K562 (cell line): ENCODE measurements around the gene TEX52. TPM values are rescaled to one million over a fixed set of nuclear protein-coding genes. Genes with fewer than 3 reads are reported as not detected.

Experiments
- CBFA2T2 ChIP-seq: fragments of 450-650 bp; conservative IDR thresholded peaks from 2 replicates; pipeline ENCODE4 v1.6.1; 2017; ENCODE audit warnings: mild to moderate bottlenecking
- CREB1 ChIP-seq, 2 experiments: sonication (generic) in 1 of 2; formaldehyde crosslinking in 1 of 2; IDR thresholded peaks; 2 replicates each; pipeline versions ENCODE4 v1.6.1 to v1.8.0; 2012 to 2022; ENCODE audit warnings: inconsistent platforms in 1 of 2, mild to moderate bottlenecking in 1 of 2, missing genetic modification reagents in 1 of 2, moderate library complexity in 1 of 2
- CSDE1 ChIP-seq, 2 experiments: fragments of 450-650 bp; IDR thresholded peaks; 2 replicates each; pipeline ENCODE4 v1.6.1; 2016; ENCODE audit warnings: mild to moderate bottlenecking in 1 of 2
- HDAC1 ChIP-seq, 2 experiments: fragments of 450-650 bp; IDR thresholded peaks; 2 replicates each; pipeline ENCODE4 v1.6.1; 2016 to 2017; ENCODE audit warnings: inconsistent platforms in 1 of 2, mild to moderate bottlenecking in 1 of 2, moderate library complexity in 1 of 2
- JUN ChIP-seq, 2 experiments: sonication (generic) in 1 of 2; formaldehyde crosslinking in 1 of 2; IDR thresholded peaks; 2 replicates each; pipeline versions ENCODE4 v1.6.1 to v1.8.0; 2012 to 2022; ENCODE audit warnings: borderline replicate concordance in 2 of 2, mild to moderate bottlenecking in 2 of 2, improper control_type of control experiment in 1 of 2, low read depth in 1 of 2, low read length in 1 of 2, missing genetic modification reagents in 1 of 2
- KDM1A ChIP-seq, 2 experiments: fragments of 450-650 bp; IDR thresholded peaks; 2 replicates each; pipeline ENCODE4 v1.6.1; 2016; ENCODE audit warnings: mild to moderate bottlenecking in 2 of 2
- KLF1 ChIP-seq: fragments of 450-650 bp; IDR thresholded peaks from 2 replicates; pipeline ENCODE4 v1.6.1; 2016; ENCODE audit warnings: missing genetic modification characterization, missing compliant biosample characterization
- LCOR ChIP-seq: sonication (generic); formaldehyde crosslinking; IDR thresholded peaks from 2 replicates; pipeline ENCODE4 v1.8.0; 2022; ENCODE audit warnings: mild to moderate bottlenecking, missing genetic modification reagents
- MEIS2 ChIP-seq: fragments of 450-650 bp; IDR thresholded peaks from 2 replicates; pipeline ENCODE4 v1.6.1; 2014; ENCODE audit warnings: mild to moderate bottlenecking; ENCODE audit not compliant: partially characterized antibody
- NR2C1 ChIP-seq, 2 experiments: fragments of 450-650 bp; IDR thresholded peaks; 2 replicates each; pipeline ENCODE4 v1.6.1; 2017; ENCODE audit warnings: mild to moderate bottlenecking in 2 of 2, antibody characterized with exemption in 1 of 2, inconsistent platforms in 1 of 2, missing compliant biosample characterization in 1 of 2, missing genetic modification characterization in 1 of 2
- PHF8 ChIP-seq: fragments of 200-600 bp; sonication (generic); IDR thresholded peaks from 2 replicates; pipeline ENCODE4 v1.6.1; 2012; ENCODE audit warnings: mixed run types, mild to moderate bottlenecking, inconsistent platforms, low read length, moderate library complexity, borderline replicate concordance
- SUPT5H ChIP-seq: fragments of 450-650 bp; IDR thresholded peaks from 2 replicates; pipeline ENCODE4 v1.6.1; 2016
- TRIM24 ChIP-seq, 2 experiments: fragments of 450-650 bp; IDR thresholded peaks; 2 replicates each; pipeline ENCODE4 v1.6.1; 2016
- ZNF146 ChIP-seq: IDR thresholded peaks from one replicate; pipeline ENCODE4 v1.6.1; 2018; ENCODE audit warnings: missing compliant biosample characterization; ENCODE audit not compliant: unreplicated experiment
- ZNF583 ChIP-seq: fragments of 250-450 bp; sonication (Bioruptor Pico); IDR thresholded peaks from 2 replicates; pipeline ENCODE4 v1.4.0; 2020
- polyA plus RNA-seq, 8 experiments: library from polyadenylated mRNA; depleted of rRNA in 4 of 8; stranded (reverse) in 5 of 8; unstranded in 3 of 8; fragments of >200 nt; fragmentation: Nextera tagmentation in 2 of 8; fragmentation: Illumina TruSeq in 1 of 8; extraction: Ambion mirVana in 2 of 8; extraction: Trizol in 1 of 8; gene quantifications; 2 replicates each; pipeline versions ENCODE4 v1.2.1 to v1.2.3, GENCODE V29; 2011 to 2014; ENCODE audit warnings: inconsistent platforms in 1 of 8, missing spikeins in 1 of 8
- total RNA-seq, 7 experiments: library from RNA; depleted of rRNA in 6 of 7; stranded (reverse); fragments of >200 nt in 6 of 7; fragmentation: Illumina TruSeq in 2 of 7; extraction: Trizol in 2 of 7; gene quantifications; 2 replicates each; pipeline versions ENCODE4 v1.2.1 to v1.2.3, GENCODE V29; 2011 to 2021; ENCODE audit warnings: low replicate concordance in 1 of 7
- TF ChIP-seq, protein P1 (sequence below): fragments of 200-800 bp; sonication (Bioruptor generic); IDR thresholded peaks from 2 replicates; pipeline ENCODE4 v1.6.1; 2017; ENCODE audit warnings: missing genetic modification characterization, missing compliant biosample characterization
- TF ChIP-seq, protein P2 (sequence below): sonication (generic); formaldehyde crosslinking; IDR thresholded peaks from 2 replicates; pipeline ENCODE4 v1.8.0; 2022; ENCODE audit warnings: mild to moderate bottlenecking, missing genetic modification reagents
- TF ChIP-seq, protein P3 (sequence below): fragments of 450-650 bp; IDR thresholded peaks from 2 replicates; pipeline ENCODE4 v1.7.1; 2018; ENCODE audit warnings: mild to moderate bottlenecking, low read depth; ENCODE audit not compliant: partially characterized antibody
- TF ChIP-seq, protein P4 (sequence below), 2 experiments: fragments of 200-800 bp in 1 of 2; sonication (Bioruptor generic) in 1 of 2; sonication (generic) in 1 of 2; formaldehyde crosslinking in 1 of 2; IDR thresholded peaks in 1 of 2; conservative IDR thresholded peaks in 1 of 2; 2 replicates each; pipeline versions ENCODE4 v1.5.0 to v1.6.1; 2016 to 2020; ENCODE audit warnings: missing compliant biosample characterization in 1 of 2, missing genetic modification characterization in 1 of 2, missing genetic modification reagents in 1 of 2

Gene TEX52
- total and polyA plus RNA-seq, 9 of the 15 experiments (the other 6 are each of a cell fraction or from before 2014, with no cell fraction given) = not detected

DNA sequence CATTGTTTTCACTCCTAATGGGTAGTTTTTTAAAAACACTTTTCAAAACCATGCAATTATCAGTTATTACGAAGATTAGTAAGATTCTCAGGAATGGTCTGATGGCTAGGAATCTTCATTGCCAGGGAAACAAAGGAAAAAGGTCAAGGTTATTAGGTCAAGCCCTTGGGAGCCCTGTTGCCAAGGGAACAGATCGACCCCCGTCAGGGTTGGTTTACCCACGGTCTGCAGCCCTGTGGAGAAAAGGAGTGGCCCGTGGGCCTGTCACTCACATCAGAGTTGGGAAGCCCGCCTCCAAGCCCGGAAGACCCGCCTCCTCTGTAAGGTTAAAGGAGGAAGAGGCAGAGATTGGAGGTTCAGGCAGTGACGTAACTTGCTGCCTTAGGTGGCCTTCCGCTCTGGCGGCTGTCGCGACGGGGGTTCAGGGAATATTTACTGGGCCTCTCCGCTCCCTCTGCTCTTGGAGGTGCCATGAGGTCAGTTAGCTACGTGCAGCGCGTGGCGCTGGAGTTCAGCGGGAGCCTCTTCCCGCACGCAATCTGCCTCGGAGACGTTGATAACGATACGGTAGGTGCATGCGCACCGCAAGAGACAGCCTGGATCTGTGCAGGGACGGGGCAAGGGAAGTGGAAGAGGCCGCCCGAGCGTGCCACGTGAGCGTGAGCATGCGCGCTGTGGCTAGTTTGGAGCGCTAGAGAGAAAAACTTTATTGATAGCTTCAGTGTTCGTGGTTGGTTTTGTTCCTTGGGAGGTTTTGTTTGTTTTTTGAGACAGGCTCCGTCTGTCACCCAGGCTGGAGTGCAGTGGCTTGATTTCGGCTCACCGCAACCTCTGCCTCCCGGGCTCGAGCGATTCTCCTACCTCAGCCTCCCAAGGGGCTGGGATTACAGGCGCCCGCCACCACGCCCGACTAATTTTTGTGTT lies 44.3 kb downstream of the TEX52 start, which contains the start of gene ITFG2 (continued):
- peak; percentile 39; the same call in 1 of the 2 replicates for TF ChIP-seq JUN (IDR thresholded peaks at IDR 0.05; ENCODE audit: borderline replicate concordance, low read depth, low read length)
- no peak for TF ChIP-seq JUN (CRISPR knock-in tag; IDR thresholded peaks at IDR 0.05; ENCODE audit: borderline replicate concordance)
- peak; percentile 74; the same call in 1 of the 2 replicates for TF ChIP-seq LCOR
- 0 out of 2 replicates have a peak, but pooled peaks have one; percentile 2 for TF ChIP-seq CBFA2T2
- TF ChIP-seq KLF1 (tag) = peak; percentile 62; the same call in 1 of the 2 replicates
- peak; percentile 90 for TF ChIP-seq NR2C1 (IDR thresholded peaks at IDR 0.05)
- peak; percentile 92 for TF ChIP-seq NR2C1 (tag; IDR thresholded peaks at IDR 0.05)
- TF ChIP-seq PHF8 = peak; percentile 100
- TF ChIP-seq ZNF583 (CRISPR knock-in tag) = no peak
- TF ChIP-seq, protein P1, sequence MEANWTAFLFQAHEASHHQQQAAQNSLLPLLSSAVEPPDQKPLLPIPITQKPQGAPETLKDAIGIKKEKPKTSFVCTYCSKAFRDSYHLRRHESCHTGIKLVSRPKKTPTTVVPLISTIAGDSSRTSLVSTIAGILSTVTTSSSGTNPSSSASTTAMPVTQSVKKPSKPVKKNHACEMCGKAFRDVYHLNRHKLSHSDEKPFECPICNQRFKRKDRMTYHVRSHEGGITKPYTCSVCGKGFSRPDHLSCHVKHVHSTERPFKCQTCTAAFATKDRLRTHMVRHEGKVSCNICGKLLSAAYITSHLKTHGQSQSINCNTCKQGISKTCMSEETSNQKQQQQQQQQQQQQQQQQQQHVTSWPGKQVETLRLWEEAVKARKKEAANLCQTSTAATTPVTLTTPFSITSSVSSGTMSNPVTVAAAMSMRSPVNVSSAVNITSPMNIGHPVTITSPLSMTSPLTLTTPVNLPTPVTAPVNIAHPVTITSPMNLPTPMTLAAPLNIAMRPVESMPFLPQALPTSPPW (CRISPR knock-in tag) = peak; percentile 49
- TF ChIP-seq KDM1A (IDR thresholded peaks at IDR 0.05) = peak; percentile 64 to 74
- TF ChIP-seq, protein P2, sequence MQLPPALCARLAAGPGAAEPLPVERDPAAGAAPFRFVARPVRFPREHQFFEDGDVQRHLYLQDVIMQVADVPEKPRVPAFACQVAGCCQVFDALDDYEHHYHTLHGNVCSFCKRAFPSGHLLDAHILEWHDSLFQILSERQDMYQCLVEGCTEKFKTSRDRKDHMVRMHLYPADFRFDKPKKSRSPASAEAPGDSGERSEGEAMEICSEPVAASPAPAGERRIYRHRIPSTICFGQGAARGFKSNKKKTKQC = peak; percentile 69; the same call in 1 of the 2 replicates
- TF ChIP-seq ZNF146 (CRISPR knock-in tag) = no peak
- peak; percentile 65 for TF ChIP-seq MEIS2
- TF ChIP-seq CREB1 (IDR thresholded peaks at IDR 0.05) = peak; percentile 63
- TF ChIP-seq CREB1 (CRISPR knock-in tag; IDR thresholded peaks at IDR 0.05) = peak; percentile 81
- peak in 1 of 2 experiments; percentile 77; a peak in 1 of 4 replicates for TF ChIP-seq CSDE1 (IDR thresholded peaks at IDR 0.05)
- TF ChIP-seq, protein P3, sequence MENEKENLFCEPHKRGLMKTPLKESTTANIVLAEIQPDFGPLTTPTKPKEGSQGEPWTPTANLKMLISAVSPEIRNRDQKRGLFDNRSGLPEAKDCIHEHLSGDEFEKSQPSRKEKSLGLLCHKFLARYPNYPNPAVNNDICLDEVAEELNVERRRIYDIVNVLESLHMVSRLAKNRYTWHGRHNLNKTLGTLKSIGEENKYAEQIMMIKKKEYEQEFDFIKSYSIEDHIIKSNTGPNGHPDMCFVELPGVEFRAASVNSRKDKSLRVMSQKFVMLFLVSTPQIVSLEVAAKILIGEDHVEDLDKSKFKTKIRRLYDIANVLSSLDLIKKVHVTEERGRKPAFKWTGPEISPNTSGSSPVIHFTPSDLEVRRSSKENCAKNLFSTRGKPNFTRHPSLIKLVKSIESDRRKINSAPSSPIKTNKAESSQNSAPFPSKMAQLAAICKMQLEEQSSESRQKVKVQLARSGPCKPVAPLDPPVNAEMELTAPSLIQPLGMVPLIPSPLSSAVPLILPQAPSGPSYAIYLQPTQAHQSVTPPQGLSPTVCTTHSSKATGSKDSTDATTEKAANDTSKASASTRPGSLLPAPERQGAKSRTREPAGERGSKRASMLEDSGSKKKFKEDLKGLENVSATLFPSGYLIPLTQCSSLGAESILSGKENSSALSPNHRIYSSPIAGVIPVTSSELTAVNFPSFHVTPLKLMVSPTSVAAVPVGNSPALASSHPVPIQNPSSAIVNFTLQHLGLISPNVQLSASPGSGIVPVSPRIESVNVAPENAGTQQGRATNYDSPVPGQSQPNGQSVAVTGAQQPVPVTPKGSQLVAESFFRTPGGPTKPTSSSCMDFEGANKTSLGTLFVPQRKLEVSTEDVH = peak; percentile 58
- peak in 1 of 2 experiments; percentile 48; a peak in 2 of 4 replicates for TF ChIP-seq TRIM24 (IDR thresholded peaks at IDR 0.05)
- TF ChIP-seq HDAC1 (IDR thresholded peaks at IDR 0.05) = peak in 1 of 2 experiments; percentile 97; a peak in 2 of 4 replicates
- peak; percentile 97 for TF ChIP-seq SUPT5H
- TF ChIP-seq, protein P4, sequence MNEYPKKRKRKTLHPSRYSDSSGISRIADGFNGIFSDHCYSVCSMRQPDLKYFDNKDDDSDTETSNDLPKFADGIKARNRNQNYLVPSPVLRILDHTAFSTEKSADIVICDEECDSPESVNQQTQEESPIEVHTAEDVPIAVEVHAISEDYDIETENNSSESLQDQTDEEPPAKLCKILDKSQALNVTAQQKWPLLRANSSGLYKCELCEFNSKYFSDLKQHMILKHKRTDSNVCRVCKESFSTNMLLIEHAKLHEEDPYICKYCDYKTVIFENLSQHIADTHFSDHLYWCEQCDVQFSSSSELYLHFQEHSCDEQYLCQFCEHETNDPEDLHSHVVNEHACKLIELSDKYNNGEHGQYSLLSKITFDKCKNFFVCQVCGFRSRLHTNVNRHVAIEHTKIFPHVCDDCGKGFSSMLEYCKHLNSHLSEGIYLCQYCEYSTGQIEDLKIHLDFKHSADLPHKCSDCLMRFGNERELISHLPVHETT (CRISPR knock-in tag; conservative IDR thresholded peaks at IDR 0.05 in 1 of 2, IDR thresholded peaks at IDR 0.05 in 1 of 2) = peak in 1 of 2 experiments; percentile 55; a peak in 1 of 4 replicates
